WTC11 (cell line): Measurements from ENCODE around the gene TTC33. TPM values are rescaled to one million over a fixed set of nuclear protein-coding genes. Genes with fewer than 3 reads are reported as not detected.

Experiments
- ATAC-seq: fragments of 200-7000 bp; cut with Tn5 transposase; 2 replicates; pipeline ENCODE4 v1.10.0; 2021; ENCODE audit warnings: mild to moderate bottlenecking, moderate library complexity
- CTCF ChIA-PET: fragments of 300-600 bp; sonication (Branson Sonifier 250); formaldehyde crosslinking; loops from one replicate; lab custom pipeline; 2021; ENCODE audit warnings: antibody characterized with exemption; lab: Charles Lee
- POLR2A ChIA-PET: fragments of 350-600 bp; sonication (Branson Sonifier 250); formaldehyde crosslinking; loops from one replicate; lab custom pipeline; 2021; ENCODE audit warnings: antibody characterized with exemption; lab: Charles Lee
- DNase-seq: peaks from one replicate; pipeline ENCODE4 v3.0.0; 2021; ENCODE audit warnings: low spot score
- H3K27ac Mint-ChIP-seq: 2 replicates; pipeline ENCODE4 v1.8.0; 2021; ENCODE audit warnings: mixed read lengths
- H3K27me3 Mint-ChIP-seq: 2 replicates; pipeline ENCODE4 v1.8.0; 2021; ENCODE audit warnings: low read depth, mild to moderate bottlenecking, moderate library complexity, mixed read lengths
- H3K36me3 Mint-ChIP-seq: 2 replicates; pipeline ENCODE4 v1.8.0; 2021; ENCODE audit warnings: mixed read lengths
- H3K4me1 Mint-ChIP-seq: 2 replicates; pipeline ENCODE4 v1.8.0; 2022; ENCODE audit warnings: mixed read lengths
- H3K4me3 Mint-ChIP-seq: 2 replicates; pipeline ENCODE4 v1.8.0; 2021; ENCODE audit warnings: mild to moderate bottlenecking, moderate library complexity, mixed read lengths
- H3K9me3 Mint-ChIP-seq: 2 replicates; pipeline ENCODE4 v1.8.0; 2021; ENCODE audit warnings: mixed read lengths
- ATF1 ChIP-seq: sonication (generic); formaldehyde crosslinking; IDR thresholded peaks from 2 replicates; pipeline ENCODE4 v1.8.1; 2023; ENCODE audit warnings: mild to moderate bottlenecking, moderate library complexity, missing genetic modification reagents
- CTCF ChIP-seq: fragments of 200-600 bp; IDR thresholded peaks from 2 replicates; pipeline ENCODE4 v1.8.0; 2022; ENCODE audit warnings: antibody characterized with exemption
- E2F5 ChIP-seq: sonication (generic); formaldehyde crosslinking; IDR thresholded peaks from 2 replicates; pipeline ENCODE4 v1.8.1; 2022; ENCODE audit warnings: mild to moderate bottlenecking, moderate library complexity, missing genetic modification reagents
- ELF4 ChIP-seq: sonication (generic); formaldehyde crosslinking; IDR thresholded peaks from 2 replicates; pipeline ENCODE4 v1.8.1; 2022; ENCODE audit warnings: low read depth, mild to moderate bottlenecking, moderate library complexity, missing genetic modification reagents
- ESRRA ChIP-seq: sonication (generic); formaldehyde crosslinking; IDR thresholded peaks from 2 replicates; pipeline ENCODE4 v1.8.1; 2022; ENCODE audit warnings: mild to moderate bottlenecking, missing genetic modification reagents, borderline replicate concordance
- ETV6 ChIP-seq: sonication (generic); formaldehyde crosslinking; IDR thresholded peaks from 2 replicates; pipeline ENCODE4 v1.8.1; 2022; ENCODE audit warnings: mild to moderate bottlenecking, missing genetic modification reagents
- FOXJ3 ChIP-seq: sonication (generic); formaldehyde crosslinking; IDR thresholded peaks from 2 replicates; pipeline ENCODE4 v1.9.0; 2021; ENCODE audit warnings: missing genetic modification reagents, mild to moderate bottlenecking, borderline replicate concordance
- JUN ChIP-seq: sonication (generic); formaldehyde crosslinking; IDR thresholded peaks from 2 replicates; pipeline ENCODE4 v1.8.0; 2023; ENCODE audit warnings: mild to moderate bottlenecking, missing genetic modification reagents
- KAT7 ChIP-seq: sonication (generic); formaldehyde crosslinking; IDR thresholded peaks from 2 replicates; pipeline ENCODE4 v1.8.1; 2023; ENCODE audit warnings: missing genetic modification reagents, mild to moderate bottlenecking, borderline replicate concordance
- NFE2L1 ChIP-seq: sonication (generic); formaldehyde crosslinking; IDR thresholded peaks from 2 replicates; pipeline ENCODE4 v1.8.1; 2023; ENCODE audit warnings: missing genetic modification reagents
- RELA ChIP-seq: sonication (generic); formaldehyde crosslinking; IDR thresholded peaks from 2 replicates; pipeline ENCODE4 v1.8.1; 2022; ENCODE audit warnings: missing genetic modification reagents, mild to moderate bottlenecking, borderline replicate concordance
- SMAD3 ChIP-seq: sonication (generic); formaldehyde crosslinking; IDR thresholded peaks from 2 replicates; pipeline ENCODE4 v1.8.0; 2022; ENCODE audit warnings: missing genetic modification reagents, mild to moderate bottlenecking, borderline replicate concordance
- SP1 ChIP-seq: sonication (generic); formaldehyde crosslinking; conservative IDR thresholded peaks from 2 replicates; pipeline ENCODE4 v1.8.1; 2022; ENCODE audit warnings: missing genetic modification reagents
- STAT6 ChIP-seq: sonication (generic); formaldehyde crosslinking; conservative IDR thresholded peaks from 2 replicates; pipeline ENCODE4 v1.8.1; 2023; ENCODE audit warnings: mild to moderate bottlenecking, low read depth, missing genetic modification reagents, moderate library complexity
- TP53 ChIP-seq: sonication (generic); formaldehyde crosslinking; IDR thresholded peaks from 2 replicates; pipeline ENCODE4 v1.8.1; 2023; ENCODE audit warnings: mild to moderate bottlenecking, missing genetic modification reagents
- USF2 ChIP-seq: sonication (generic); formaldehyde crosslinking; IDR thresholded peaks from 2 replicates; pipeline ENCODE4 v1.8.1; 2023; ENCODE audit warnings: mild to moderate bottlenecking, missing genetic modification reagents, moderate library complexity
- ZBTB21 ChIP-seq: sonication (generic); formaldehyde crosslinking; IDR thresholded peaks from 2 replicates; pipeline ENCODE4 v1.8.1; 2023; ENCODE audit warnings: mild to moderate bottlenecking, missing genetic modification reagents, borderline replicate concordance
- ZNF281 ChIP-seq: sonication (generic); formaldehyde crosslinking; IDR thresholded peaks from 2 replicates; pipeline ENCODE4 v1.8.0; 2023; ENCODE audit warnings: mild to moderate bottlenecking, missing genetic modification reagents
- ZNF425 ChIP-seq: fragments of 250-450 bp; sonication (Bioruptor Pico); conservative IDR thresholded peaks from 2 replicates; pipeline ENCODE4 v1.9.0; 2021; ENCODE audit warnings: mild to moderate bottlenecking
- ZNF671 ChIP-seq: fragments of 250-450 bp; sonication (Bioruptor Pico); IDR thresholded peaks from 2 replicates; pipeline ENCODE4 v1.8.0; 2021; ENCODE audit warnings: mild to moderate bottlenecking
- total RNA-seq: library from RNA; stranded (reverse); gene quantifications from 3 replicates; pipeline ENCODE4 v1.2.3, GENCODE V29; 2021

Gene TTC33
- total RNA-seq, 1 experiment from 2014 or later: 9.2 TPM

- TF ChIP-seq ELF4 (CRISPR knock-in tag) (no peak), ZNF425 (CRISPR knock-in tag) (no peak), SP1 (CRISPR knock-in tag) (no peak), ETV6 (CRISPR knock-in tag) (no peak), ZNF671 (CRISPR knock-in tag) (no peak), ESRRA (no peak), JUN (CRISPR knock-in tag) (no peak), STAT6 (no peak), ZNF281 (no peak), CTCF (no peak)
Observed at GRCh38 chr5:40503439-40503838, 252.3 kb downstream of the TTC33 start (continued).

- no peak for ATAC-seq
Observed at GRCh38 chr5:40502736-40503135, 253.0 kb downstream of the TTC33 start.

GRCh38 chr5:40501711-40502444 is 253.9 kb downstream of the TTC33 start:
- Mint-ChIP-seq H3K4me1 (peaks cover 16% of the 10 kb centered on the region), H3K36me3 (no peaks in the 10 kb centered on the region), H3K27ac (no peak overlapping the region), H3K27me3 (no peaks in the 10 kb centered on the region), H3K4me3 (no peak overlapping the region), H3K9me3 (no peaks in the 10 kb centered on the region)
- ChIA-PET CTCF (no interaction called here), POLR2A (no interaction called here)
- ATAC-seq (no peak), DNase-seq (no peak)
- TF ChIP-seq FOXJ3 (CRISPR knock-in tag) (no peak), ZBTB21 (CRISPR knock-in tag) (no peak), KAT7 (CRISPR knock-in tag) (no peak), E2F5 (no peak), USF2 (no peak), ZNF425 (CRISPR knock-in tag) (no peak), NFE2L1 (CRISPR knock-in tag) (no peak), RELA (CRISPR knock-in tag) (no peak), SMAD3 (CRISPR knock-in tag) (no peak), TP53 (CRISPR knock-in tag) (no peak)

More at GRCh38 chr5:40502736-40503135, 253.0 kb downstream of the TTC33 start:
- no peaks in the 10 kb centered on the region for H3K27me3 Mint-ChIP-seq
- no peaks in the 10 kb centered on the region for H3K36me3 Mint-ChIP-seq
- H3K9me3 Mint-ChIP-seq: no peaks in the 10 kb centered on the region
- ChIA-PET POLR2A (no interaction called here), CTCF (no interaction called here)
- DNase-seq: no peak
- no peak for TF ChIP-seq ATF1
- H3K4me1 Mint-ChIP-seq: peaks cover 8% of the 10 kb centered on the region
- no peak overlapping the region for H3K27ac Mint-ChIP-seq
- H3K4me3 Mint-ChIP-seq: no peak overlapping the region
